ENCODE data around the gene SHC2.
"Not testable (repeated sequence)": the region's sequence is repeated elsewhere in the genome, so short reads cannot be mapped to it uniquely, and the experiment has no call there.

SHC2 gene

DNA sequence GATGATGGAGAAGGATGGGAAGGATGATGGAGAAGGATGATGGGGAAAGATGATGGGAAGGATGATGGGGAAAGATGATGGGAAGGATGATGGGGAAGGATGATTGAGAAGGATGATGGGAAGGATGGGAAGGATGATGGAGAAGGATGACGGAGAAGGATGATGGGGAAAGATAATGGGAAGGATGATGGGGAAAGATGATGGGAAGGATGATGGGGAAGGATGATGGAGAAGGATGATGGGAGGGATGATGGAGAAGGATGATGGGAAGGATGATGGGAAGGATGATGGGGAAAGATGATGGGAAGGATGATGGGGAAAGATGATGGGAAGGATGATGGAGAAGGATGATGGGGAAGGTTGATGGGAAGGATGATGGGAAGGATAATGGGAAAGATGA lies 66.0 kb downstream of the SHC2 start:
- H3K36me3 ChIP-seq (ENCODE audit: insufficient read depth, low read length); H3K4me1 ChIP-seq (ENCODE audit: insufficient read depth, low read length); H3K9ac ChIP-seq (ENCODE audit: low read length); H3K4me3 ChIP-seq (ENCODE audit: low read depth in 1 of 2, low read length in 2 of 2); H3K27ac ChIP-seq (ENCODE audit: low read depth, low read length); H3K9me3 ChIP-seq (ENCODE audit: low read length): not testable (repeated sequence)
- H3K27me3 ChIP-seq (ENCODE audit: control insufficient read depth in 1 of 2, insufficient read depth in 2 of 2, low read length in 2 of 2), result peaks cover 0 to 18% of the 10 kb centered on the region in 2 donors

DNA sequence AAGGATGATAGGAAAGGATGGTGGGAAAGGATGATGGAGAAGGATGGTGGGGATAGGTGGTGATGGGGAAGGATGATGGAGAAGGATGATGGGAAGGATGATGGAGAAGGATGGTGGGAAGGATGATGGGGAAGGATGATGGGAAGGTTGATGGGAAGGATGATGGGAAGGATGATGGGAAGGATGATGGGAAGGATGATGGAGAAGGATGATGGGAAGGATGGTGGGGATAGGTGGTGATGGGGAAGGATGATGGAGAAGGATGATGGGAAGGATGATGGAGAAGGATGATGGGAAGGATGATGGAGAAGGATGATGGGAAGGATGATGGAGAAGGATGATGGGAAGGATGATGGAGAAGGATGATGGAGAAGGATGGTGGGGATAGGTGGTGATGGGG lies 67.3 kb downstream of the SHC2 start:
- H3K36me3 ChIP-seq (ENCODE audit: insufficient read depth, low read length); H3K27ac ChIP-seq (ENCODE audit: low read depth, low read length); H3K9me3 ChIP-seq (ENCODE audit: low read length); H3K4me1 ChIP-seq (ENCODE audit: insufficient read depth, low read length); H3K4me3 ChIP-seq (ENCODE audit: low read depth in 1 of 2, low read length in 2 of 2); H3K9ac ChIP-seq (ENCODE audit: low read length): not testable (repeated sequence)
- H3K27me3 ChIP-seq (ENCODE audit: control insufficient read depth in 1 of 2, insufficient read depth in 2 of 2, low read length in 2 of 2), result peaks cover 0 to 15% of the 10 kb centered on the region in 2 donors

DNA sequence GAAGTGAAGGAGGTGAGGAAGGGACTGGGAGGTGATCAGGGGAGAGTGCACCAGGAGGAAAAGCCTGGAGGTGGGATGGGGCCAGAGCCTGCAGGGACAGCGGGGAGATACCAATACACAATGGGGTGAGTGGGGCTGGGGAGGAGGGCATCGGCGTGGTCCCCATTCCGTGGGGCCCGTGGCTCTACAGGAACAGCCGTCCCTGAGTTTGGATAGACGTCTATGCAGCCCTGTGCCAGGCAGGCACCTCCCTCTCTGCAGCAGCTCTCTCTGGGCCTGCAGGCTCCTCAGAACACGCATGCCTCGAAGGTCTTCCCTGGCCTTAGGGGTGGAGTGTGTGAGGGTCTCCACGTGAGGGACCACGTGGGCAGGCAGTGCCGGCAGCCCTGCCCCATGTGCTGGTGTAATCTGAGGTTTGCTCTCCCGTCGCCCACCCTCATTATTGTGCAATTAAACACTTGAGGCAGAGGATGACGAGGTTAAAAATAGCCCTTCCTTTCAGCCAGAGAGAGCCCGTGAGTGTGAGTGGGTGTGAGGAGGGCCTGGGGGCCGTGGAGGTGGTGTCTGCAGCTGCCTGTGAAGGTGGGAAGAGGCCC lies 68.4 kb downstream of the SHC2 start:
- Histone ChIP-seq H3K36me3 (ENCODE audit: insufficient read depth, low read length) (no peaks in the 10 kb centered on the region), H3K4me3 (ENCODE audit: low read depth in 1 of 2, low read length in 2 of 2) (no peak overlapping the region), H3K27me3 (ENCODE audit: control insufficient read depth in 1 of 2, insufficient read depth in 2 of 2, low read length in 2 of 2) (peaks cover 0 to 5% of the 10 kb centered on the region in 2 donors)

DNA sequence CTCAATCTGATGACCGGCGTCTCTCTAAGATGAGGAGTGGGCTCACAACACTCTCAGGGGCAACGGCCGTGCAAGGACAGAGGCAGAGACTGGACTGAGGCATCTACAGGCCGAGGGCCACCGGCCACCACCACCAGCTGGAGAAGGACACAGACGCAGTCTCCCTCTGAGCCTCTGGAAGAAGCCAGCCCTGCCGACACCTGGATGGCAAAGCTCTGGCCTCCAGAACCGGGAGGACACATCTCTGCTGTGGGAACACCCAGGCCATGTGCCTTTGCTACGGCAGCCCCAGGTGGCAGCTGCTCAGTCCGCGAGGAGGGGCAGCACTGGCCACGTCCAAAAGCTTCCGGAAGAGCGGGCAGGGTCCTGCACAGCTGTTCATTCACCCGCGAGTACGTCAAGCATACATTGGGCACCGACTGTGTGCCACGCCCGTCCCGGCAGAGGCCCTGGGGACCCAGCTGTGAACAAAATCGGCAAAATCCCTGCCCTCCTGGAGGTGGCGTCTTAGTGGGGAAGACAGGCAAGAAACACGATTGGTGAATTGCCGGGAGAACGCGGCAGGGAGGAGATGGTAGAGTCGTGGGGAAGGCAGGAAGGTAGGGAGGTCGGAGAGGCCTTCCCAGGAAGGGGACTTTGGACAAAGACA lies 69.0 kb downstream of the SHC2 start:
- no peaks in the 10 kb centered on the region for H3K36me3 ChIP-seq (ENCODE audit: insufficient read depth, low read length)
- no peaks in the 10 kb centered on the region for H3K9me3 ChIP-seq (ENCODE audit: low read length)
- peaks cover 0 to 3% of the 10 kb centered on the region in 2 donors for H3K27me3 ChIP-seq (ENCODE audit: control insufficient read depth in 1 of 2, insufficient read depth in 2 of 2, low read length in 2 of 2)
- no peak overlapping the region for H3K9ac ChIP-seq (ENCODE audit: low read length)
- H3K4me1 ChIP-seq (ENCODE audit: insufficient read depth, low read length), result no peaks in the 10 kb centered on the region
- H3K27ac ChIP-seq (ENCODE audit: low read depth, low read length), result no peak overlapping the region
- no peak overlapping the region for H3K4me3 ChIP-seq (ENCODE audit: low read depth in 1 of 2, low read length in 2 of 2)

More for the DNA sequence above, 68.4 kb downstream of the SHC2 start:
- no peaks in the 10 kb centered on the region for H3K4me1 ChIP-seq (ENCODE audit: insufficient read depth, low read length)
- no peaks in the 10 kb centered on the region for H3K9me3 ChIP-seq (ENCODE audit: low read length)
- H3K27ac ChIP-seq (ENCODE audit: low read depth, low read length), result no peak overlapping the region
- no peak overlapping the region for H3K9ac ChIP-seq (ENCODE audit: low read length)

DNA sequence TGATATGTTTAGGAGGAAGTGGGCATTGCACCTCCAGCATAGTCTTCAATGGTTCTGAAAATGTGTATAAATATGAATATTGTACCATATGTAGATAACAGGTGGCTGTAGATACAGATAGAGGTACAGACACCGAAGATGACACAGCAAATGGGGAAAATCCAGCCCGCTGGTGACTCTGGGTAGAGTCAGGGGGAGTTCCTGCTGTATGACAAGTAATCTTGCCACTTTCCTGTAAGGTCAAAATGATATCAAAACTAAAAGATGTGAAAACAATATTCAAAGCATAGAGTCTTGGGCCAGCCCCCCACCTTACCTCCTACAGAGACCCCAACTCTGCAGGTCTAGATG lies 69.7 kb downstream of the SHC2 start:
- Histone ChIP-seq H3K27ac (ENCODE audit: low read depth, low read length) (no peak overlapping the region), H3K36me3 (ENCODE audit: insufficient read depth, low read length) (no peaks in the 10 kb centered on the region)

DNA sequence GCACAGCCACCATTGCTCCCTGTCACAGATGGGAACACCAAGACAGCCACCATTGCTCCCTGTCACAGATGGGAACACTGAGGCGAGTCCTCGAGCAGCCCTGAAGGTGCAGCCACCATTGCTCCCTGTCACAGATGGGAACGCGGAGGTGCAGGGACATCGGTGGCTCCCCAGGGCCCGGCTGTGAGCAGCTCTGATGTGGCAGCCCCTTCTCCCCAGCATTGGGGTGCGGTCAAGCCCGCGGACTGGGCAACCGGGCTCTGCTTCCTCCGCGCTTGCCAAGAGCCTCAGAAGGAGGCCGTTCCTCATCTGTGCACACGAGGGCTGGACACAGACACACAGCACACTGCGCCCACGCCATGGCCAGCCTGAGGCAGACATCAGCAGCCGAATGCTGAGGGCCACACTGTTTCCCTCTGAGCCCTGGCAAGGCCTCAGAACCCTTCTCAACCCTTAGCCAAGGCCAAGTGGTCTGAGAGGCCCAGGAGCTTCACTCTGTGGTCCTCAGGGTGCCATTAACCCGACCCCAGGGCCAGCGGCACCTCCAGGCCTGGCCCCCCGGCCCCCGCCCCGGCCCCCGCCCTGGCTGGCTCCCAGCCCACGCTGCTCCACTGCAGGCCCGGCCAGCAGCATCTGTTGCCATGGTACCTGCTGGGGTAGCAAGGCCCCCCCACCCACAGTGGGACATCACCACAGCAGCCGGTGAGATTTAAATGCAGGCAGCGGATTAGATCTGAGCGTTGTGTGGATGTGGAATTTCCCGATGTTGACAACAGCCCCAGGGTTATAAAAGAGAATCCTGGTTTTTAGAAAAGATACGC lies 70.2 kb downstream of the SHC2 start:
- Histone ChIP-seq H3K9me3 (ENCODE audit: low read length) (no peaks in the 10 kb centered on the region), H3K9ac (ENCODE audit: low read length) (no peak overlapping the region)

More for the DNA sequence above, 69.7 kb downstream of the SHC2 start:
- Histone ChIP-seq H3K4me1 (ENCODE audit: insufficient read depth, low read length) (no peaks in the 10 kb centered on the region), H3K27me3 (ENCODE audit: control insufficient read depth in 1 of 2, insufficient read depth in 2 of 2, low read length in 2 of 2) (peaks cover 0 to 3% of the 10 kb centered on the region in 2 donors), H3K9ac (ENCODE audit: low read length) (no peak overlapping the region), H3K9me3 (ENCODE audit: low read length) (no peaks in the 10 kb centered on the region), H3K4me3 (ENCODE audit: low read depth in 1 of 2, low read length in 2 of 2) (no peak overlapping the region)

DNA sequence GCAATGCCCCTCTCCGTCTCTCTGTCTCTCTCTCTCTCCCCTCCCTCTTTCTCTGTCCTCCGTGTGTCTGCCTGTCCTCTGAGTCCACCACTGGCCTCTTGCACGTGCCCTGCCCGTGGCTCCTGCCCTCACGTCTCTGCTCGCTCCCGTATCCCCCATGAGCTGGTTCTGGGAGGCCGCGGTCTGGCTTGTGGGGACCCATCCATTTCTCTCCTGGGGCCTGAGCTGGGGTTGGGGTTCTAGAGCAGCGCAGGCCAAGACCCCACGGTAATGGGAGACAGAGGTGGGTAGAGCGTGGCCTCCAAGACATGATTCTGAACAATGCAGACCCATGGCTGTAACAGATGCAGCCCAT lies 70.9 kb downstream of the SHC2 start:
- H3K9ac ChIP-seq (ENCODE audit: low read length), result no peak overlapping the region
- no peak overlapping the region for H3K27ac ChIP-seq (ENCODE audit: low read depth, low read length)
- H3K4me3 ChIP-seq (ENCODE audit: low read depth in 1 of 2, low read length in 2 of 2), result no peak overlapping the region
- H3K36me3 ChIP-seq (ENCODE audit: insufficient read depth, low read length), result no peaks in the 10 kb centered on the region
- H3K27me3 ChIP-seq (ENCODE audit: control insufficient read depth in 1 of 2, insufficient read depth in 2 of 2, low read length in 2 of 2), result peaks cover 0 to 3% of the 10 kb centered on the region in 2 donors
- no peaks in the 10 kb centered on the region for H3K4me1 ChIP-seq (ENCODE audit: insufficient read depth, low read length)
- H3K9me3 ChIP-seq (ENCODE audit: low read length), result no peaks in the 10 kb centered on the region

More for the DNA sequence above, 70.2 kb downstream of the SHC2 start:
- Histone ChIP-seq H3K27ac (ENCODE audit: low read depth, low read length) (no peak overlapping the region), H3K36me3 (ENCODE audit: insufficient read depth, low read length) (no peaks in the 10 kb centered on the region), H3K4me3 (ENCODE audit: low read depth in 1 of 2, low read length in 2 of 2) (no peak overlapping the region), H3K4me1 (ENCODE audit: insufficient read depth, low read length) (no peaks in the 10 kb centered on the region), H3K27me3 (ENCODE audit: control insufficient read depth in 1 of 2, insufficient read depth in 2 of 2, low read length in 2 of 2) (peaks cover 0 to 3% of the 10 kb centered on the region in 2 donors)

DNA sequence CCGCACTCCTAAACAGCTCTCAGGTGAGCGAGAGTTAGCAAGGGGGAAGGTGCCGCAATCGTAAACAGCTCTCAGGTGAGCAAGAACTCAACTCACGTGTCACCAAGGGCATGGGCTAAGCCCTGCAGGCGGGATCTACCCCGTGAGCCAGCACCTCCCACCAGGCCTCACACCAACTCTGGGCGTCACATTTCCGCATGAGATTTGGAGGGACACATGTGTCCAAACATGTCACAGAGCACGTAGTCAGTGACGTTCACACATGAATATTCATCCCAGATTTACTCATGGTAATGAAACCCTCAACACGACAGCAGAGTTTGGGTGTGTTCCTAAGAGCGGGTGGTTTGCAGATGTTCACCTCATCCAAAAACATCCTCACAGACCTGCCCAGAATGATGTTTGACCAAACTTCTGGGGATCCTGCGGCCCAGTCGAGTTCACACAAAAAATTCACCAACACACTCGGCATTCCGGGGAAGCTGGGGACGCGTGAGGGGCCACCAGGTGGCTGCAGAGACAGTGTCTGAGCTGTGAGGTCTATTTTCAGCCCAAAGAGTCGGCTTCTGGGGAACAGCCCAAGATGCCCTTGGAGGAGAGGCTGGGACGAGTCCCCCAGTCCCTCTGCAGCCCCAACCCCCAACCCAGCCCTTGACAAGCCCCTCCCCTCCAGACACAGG lies 71.4 kb downstream of the SHC2 start:
- Histone ChIP-seq H3K27ac (ENCODE audit: low read depth, low read length) (no peak overlapping the region), H3K4me3 (ENCODE audit: low read depth in 1 of 2, low read length in 2 of 2) (no peak overlapping the region), H3K4me1 (ENCODE audit: insufficient read depth, low read length) (no peaks in the 10 kb centered on the region), H3K27me3 (ENCODE audit: control insufficient read depth in 1 of 2, insufficient read depth in 2 of 2, low read length in 2 of 2) (peaks cover 0 to 3% of the 10 kb centered on the region in 2 donors), H3K9me3 (ENCODE audit: low read length) (no peaks in the 10 kb centered on the region), H3K9ac (ENCODE audit: low read length) (no peak overlapping the region), H3K36me3 (ENCODE audit: insufficient read depth, low read length) (no peaks in the 10 kb centered on the region)

DNA sequence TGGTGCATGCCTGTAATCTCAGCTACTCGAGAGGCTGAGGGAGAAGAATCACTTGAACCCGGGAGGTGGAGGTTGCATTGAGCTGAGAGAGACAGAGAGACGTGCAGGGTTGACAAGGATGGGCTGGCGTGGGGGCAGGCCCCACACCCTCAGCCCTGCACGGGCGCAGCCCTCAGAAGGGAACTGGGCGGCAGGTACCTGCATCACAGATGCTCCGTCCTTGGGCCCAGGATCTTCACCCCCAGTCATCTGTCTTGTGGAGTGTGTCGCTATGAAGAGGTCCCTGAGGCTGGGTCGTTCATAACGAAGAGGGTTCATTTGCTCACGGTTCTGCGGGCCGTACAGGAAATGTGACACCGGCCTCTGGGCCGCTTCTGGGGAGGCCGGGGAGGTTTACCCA lies 72.1 kb downstream of the SHC2 start:
- no peak overlapping the region for H3K27ac ChIP-seq (ENCODE audit: low read depth, low read length)
- H3K9me3 ChIP-seq (ENCODE audit: low read length), result no peaks in the 10 kb centered on the region
- peaks cover 0 to 3% of the 10 kb centered on the region in 2 donors for H3K27me3 ChIP-seq (ENCODE audit: control insufficient read depth in 1 of 2, insufficient read depth in 2 of 2, low read length in 2 of 2)
- no peak overlapping the region for H3K4me3 ChIP-seq (ENCODE audit: low read depth in 1 of 2, low read length in 2 of 2)
- H3K9ac ChIP-seq (ENCODE audit: low read length), result no peak overlapping the region
- no peaks in the 10 kb centered on the region for H3K4me1 ChIP-seq (ENCODE audit: insufficient read depth, low read length)
- H3K36me3 ChIP-seq (ENCODE audit: insufficient read depth, low read length), result no peaks in the 10 kb centered on the region

DNA sequence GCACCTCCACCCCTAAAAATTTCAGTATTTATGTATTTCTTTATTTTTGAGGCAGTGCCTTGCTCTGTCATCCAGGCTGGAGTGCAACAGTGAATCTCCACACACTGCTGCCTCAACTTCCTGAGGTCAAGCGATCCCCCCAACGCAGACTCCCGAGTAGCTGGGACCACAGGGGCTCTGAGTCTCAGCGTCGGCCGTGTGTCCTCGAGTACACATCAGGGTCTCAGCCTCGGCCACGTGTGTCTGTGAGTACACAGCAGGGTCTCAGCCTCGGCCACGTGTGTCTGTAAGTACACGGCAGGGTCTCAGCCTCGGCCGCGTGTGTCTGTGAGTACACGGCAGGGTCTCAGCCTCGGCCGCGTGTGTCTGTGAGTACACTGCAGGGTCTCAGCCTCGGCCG lies 73.1 kb downstream of the SHC2 start:
- Histone ChIP-seq H3K9ac (ENCODE audit: low read length) (no peak overlapping the region), H3K36me3 (ENCODE audit: insufficient read depth, low read length) (no peaks in the 10 kb centered on the region), H3K9me3 (ENCODE audit: low read length) (no peaks in the 10 kb centered on the region), H3K27me3 (ENCODE audit: control insufficient read depth in 1 of 2, insufficient read depth in 2 of 2, low read length in 2 of 2) (peaks cover 0 to 12% of the 10 kb centered on the region in 2 donors), H3K27ac (ENCODE audit: low read depth, low read length) (no peak overlapping the region), H3K4me1 (ENCODE audit: insufficient read depth, low read length) (no peaks in the 10 kb centered on the region), H3K4me3 (ENCODE audit: low read depth in 1 of 2, low read length in 2 of 2) (no peak overlapping the region)

DNA sequence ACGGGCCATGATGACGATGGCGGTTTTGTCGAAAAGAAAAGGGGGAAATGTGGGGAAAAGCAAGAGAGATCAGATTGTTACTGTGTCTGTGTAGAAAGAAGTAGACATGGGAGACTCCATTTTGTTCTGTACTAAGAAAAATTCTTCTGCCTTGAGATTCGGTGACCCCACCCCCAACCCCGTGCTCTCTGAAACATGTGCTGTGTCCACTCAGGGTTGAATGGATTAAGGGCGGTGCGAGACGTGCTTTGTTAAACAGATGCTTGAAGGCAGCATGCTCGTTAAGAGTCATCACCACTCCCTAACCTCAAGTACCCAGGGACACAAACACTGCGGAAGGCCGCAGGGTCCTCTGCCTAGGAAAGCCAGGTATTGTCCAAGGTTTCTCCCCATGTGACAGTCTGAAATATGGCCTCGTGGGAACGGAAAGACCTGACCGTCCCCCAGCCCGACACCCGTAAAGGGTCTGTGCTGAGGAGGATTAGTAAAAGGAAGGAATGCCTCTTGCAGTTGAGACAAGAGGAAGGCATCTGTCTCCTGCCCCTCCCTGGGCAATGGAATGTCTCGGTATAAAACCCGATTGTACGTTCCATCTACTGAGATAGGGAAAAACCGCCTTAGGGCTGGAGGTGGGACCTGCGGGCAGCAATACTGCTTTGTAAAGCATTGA lies 74.1 kb downstream of the SHC2 start:
- not testable (repeated sequence) for H3K4me3 ChIP-seq (ENCODE audit: low read depth in 1 of 2, low read length in 2 of 2); H3K36me3 ChIP-seq (ENCODE audit: insufficient read depth, low read length); H3K4me1 ChIP-seq (ENCODE audit: insufficient read depth, low read length); H3K9me3 ChIP-seq (ENCODE audit: low read length); H3K9ac ChIP-seq (ENCODE audit: low read length); H3K27ac ChIP-seq (ENCODE audit: low read depth, low read length)
- peaks cover 0 to 14% of the 10 kb centered on the region in 2 donors for H3K27me3 ChIP-seq (ENCODE audit: control insufficient read depth in 1 of 2, insufficient read depth in 2 of 2, low read length in 2 of 2)

Measured in muscle layer of colon (tissue), 2 donors.